ENCODE results near the gene CRELD2. TPM values are rescaled to one million over a fixed set of nuclear protein-coding genes. Genes with fewer than 3 reads are reported as not detected.

The CRELD2 gene
- total and polyA plus RNA-seq, 2 of the 13 experiments (the other 11 are each of a cell fraction or from before 2014, with no cell fraction given) = 17.2 to 44.7 TPM

GRCh38 chr22:49971232-49972162 is 53.1 kb downstream of the CRELD2 start (continued):
- TF ChIP-seq TERF1 (CRISPR knock-in tag; IDR thresholded peaks at IDR 0.05) (0 out of 2 replicates have a peak, but pooled peaks have one; percentile 38), RBFOX2 (IDR thresholded peaks at IDR 0.05; ENCODE audit: low read depth, low read length) (peak; percentile 75), PHF21A (CRISPR knock-in tag; IDR thresholded peaks at IDR 0.05) (peak; percentile 38; the same call in 1 of the 2 replicates), ZC3H4 (CRISPR knock-in tag; IDR thresholded peaks at IDR 0.05; ENCODE audit: borderline replicate concordance) (peak; percentile 85; the same call in 1 of the 2 replicates), CBFB (CRISPR knock-in tag; IDR thresholded peaks at IDR 0.05) (no peak), KLF13 (CRISPR knock-in tag; IDR thresholded peaks at IDR 0.05) (no peak), HNF4A (CRISPR knock-in tag; IDR thresholded peaks at IDR 0.05) (0 out of 2 replicates have a peak, but pooled peaks have one; percentile 4), GABPB1 (CRISPR knock-in tag; IDR thresholded peaks at IDR 0.05) (peak; percentile 25; the same call in 1 of the 2 replicates), TBL1XR1 (IDR thresholded peaks at IDR 0.05; ENCODE audit: borderline replicate concordance, low read length, partially characterized antibody) (no peak), HNRNPK (IDR thresholded peaks at IDR 0.05; ENCODE audit: low read depth, low read length, poor library complexity, severe bottlenecking) (peak; percentile 66), ZBTB46 (CRISPR knock-in tag; IDR thresholded peaks at IDR 0.05; ENCODE audit: borderline replicate concordance) (0 out of 2 replicates have a peak, but pooled peaks have one; percentile 77), ARNTL (CRISPR knock-in tag; IDR thresholded peaks at IDR 0.05) (no peak), MYC (CRISPR knock-in tag; IDR thresholded peaks at IDR 0.05; ENCODE audit: borderline replicate concordance) (peak; percentile 35; the same call in 1 of the 2 replicates), CHD4 (IDR thresholded peaks at IDR 0.05; ENCODE audit: borderline replicate concordance, low read length) (no peak), POLR2G (IDR thresholded peaks at IDR 0.05; ENCODE audit: low read depth, low read length) (peak; percentile 60), ZNF207 (IDR thresholded peaks at IDR 0.05; ENCODE audit: borderline replicate concordance) (no peak), MAFK (conservative IDR thresholded peaks at IDR 0.05 in 1 of 2, IDR thresholded peaks at IDR 0.05 in 1 of 2; ENCODE audit: low read length in 2 of 2) (no peak), BCL3 (CRISPR knock-in tag; IDR thresholded peaks at IDR 0.05) (no peak), ZGPAT (CRISPR knock-in tag; IDR thresholded peaks at IDR 0.05) (peak; percentile 32; the same call in 1 of the 2 replicates), CHCHD3 (CRISPR knock-in tag; IDR thresholded peaks at IDR 0.05) (0 out of 2 replicates have a peak, but pooled peaks have one; percentile 66), ATF7-NPFF (CRISPR knock-in tag; IDR thresholded peaks at IDR 0.05; ENCODE audit: low read depth) (peak; percentile 28; the same call in 1 of the 2 replicates)

Measured in HepG2 (cell line).